ENCODE results near the gene ATP7A.
"Not testable (repeated sequence)": the region's sequence is repeated elsewhere in the genome, so short reads cannot be mapped to it uniquely, and the experiment has no call there.

Gene ATP7A

DNA sequence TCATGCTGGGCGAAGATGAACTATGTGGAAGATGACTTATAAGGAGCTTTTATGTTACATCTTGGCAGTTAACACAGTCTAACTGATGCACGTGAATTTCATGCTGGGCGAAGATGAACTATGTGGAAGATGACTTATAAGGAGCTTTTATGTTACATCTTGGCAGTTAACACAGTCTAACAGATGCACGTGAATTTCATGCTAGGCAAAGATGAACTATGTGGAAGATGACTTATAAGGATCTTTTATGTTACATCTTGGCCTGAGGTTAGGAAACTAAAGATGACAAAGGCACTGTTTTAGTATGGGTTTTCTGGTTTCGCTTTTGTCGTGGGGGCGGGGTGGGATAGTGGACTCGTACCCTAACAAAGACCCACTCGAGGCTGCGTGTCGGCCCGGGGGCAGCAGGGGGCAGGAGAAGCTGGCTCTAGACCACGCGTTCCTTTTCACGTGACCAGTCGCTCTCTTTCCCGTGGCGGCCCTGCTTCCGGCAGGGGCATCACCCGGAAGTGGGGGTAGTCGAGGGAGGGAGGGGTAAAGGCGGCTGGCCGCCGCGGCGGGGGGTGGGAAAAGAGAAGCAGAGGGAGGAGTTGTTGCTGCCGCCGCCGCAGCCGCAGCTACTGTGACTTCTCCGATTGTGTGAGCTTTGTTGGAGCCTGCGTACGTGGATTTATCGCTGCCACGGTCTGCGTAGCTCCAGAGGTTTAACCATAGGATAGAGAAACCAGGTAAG, at the start of gene ATP7A:
TSS of gene ATP7A (plus strand) at position 586 of the 733 bp plus-strand sequence. CDS start 60,949 bp downstream, outside the sequence.
- peak; percentile 87 for DNase-seq (ENCODE audit: low read depth)

DNA sequence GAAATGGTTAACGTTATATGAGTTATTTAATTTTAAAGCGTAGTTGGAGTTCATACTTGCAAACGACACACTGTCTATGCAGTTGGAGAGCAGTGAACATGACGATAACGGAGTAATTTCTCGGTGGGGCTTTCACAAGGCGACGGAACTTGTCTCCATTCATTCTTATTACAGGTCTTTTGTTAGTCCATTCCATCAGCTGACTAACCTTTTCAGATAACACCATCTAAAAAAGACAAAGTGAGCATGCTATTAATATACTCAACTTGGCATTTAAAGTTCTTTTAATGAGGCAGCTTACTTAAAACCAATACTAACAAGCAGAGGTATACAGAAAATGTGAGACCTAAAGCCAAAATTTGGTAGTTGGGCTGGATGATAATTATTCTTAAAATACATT, 35.1 kb upstream of the ATP7A start:
- no peak for DNase-seq (ENCODE audit: low read depth)

- not testable (repeated sequence) for DNase-seq (ENCODE audit: low read depth)
Measured at GRCh38 chrX:77881418-77881817, 29.1 kb upstream of the ATP7A start.

- no peak for DNase-seq (ENCODE audit: low read depth)
Measured at GRCh38 chrX:77892887-77893286, 17.6 kb upstream of the ATP7A start.

- DNase-seq (ENCODE audit: low read depth) = no peak
Measured at GRCh38 chrX:77893713-77894112, 16.8 kb upstream of the ATP7A start.

GRCh38 chrX:77894921-77895886, 15.3 kb upstream of the ATP7A start, which contains the start of gene MAGT1:
MAGT1 (minus strand) TSS chrX:77895435; CDS start chrX:77895410, 25 bp downstream.
- peak; percentile 96 for DNase-seq (ENCODE audit: low read depth)

GRCh38 chrX:77899081-77899828, 11.2 kb upstream of the ATP7A start, which contains the start of gene COX7B:
COX7B (plus strand) TSS chrX:77899468; CDS start chrX:77899554, 86 bp downstream.
- peak; percentile 94 for DNase-seq (ENCODE audit: low read depth)

DNA sequence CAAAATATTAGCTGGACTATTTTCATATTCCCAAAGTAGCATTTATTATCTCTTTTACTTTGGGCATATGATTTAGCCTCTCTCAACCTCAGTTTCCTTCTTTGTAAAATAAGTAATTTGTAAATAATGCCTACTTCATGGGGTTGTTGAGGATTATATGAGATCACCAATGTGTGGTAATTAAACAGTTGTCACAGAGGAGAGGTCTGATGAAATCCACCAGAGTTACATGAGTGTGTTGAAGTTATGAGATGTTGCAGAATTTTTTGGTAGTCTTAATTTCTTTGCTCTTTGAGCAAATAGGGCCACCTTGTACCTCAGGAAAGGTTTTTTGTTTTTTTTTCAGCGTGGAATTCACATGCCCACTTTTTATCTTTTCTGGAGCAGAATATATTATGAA, 9.8 kb upstream of the ATP7A start:
- DNase-seq (ENCODE audit: low read depth) = peak; percentile 9

DNA sequence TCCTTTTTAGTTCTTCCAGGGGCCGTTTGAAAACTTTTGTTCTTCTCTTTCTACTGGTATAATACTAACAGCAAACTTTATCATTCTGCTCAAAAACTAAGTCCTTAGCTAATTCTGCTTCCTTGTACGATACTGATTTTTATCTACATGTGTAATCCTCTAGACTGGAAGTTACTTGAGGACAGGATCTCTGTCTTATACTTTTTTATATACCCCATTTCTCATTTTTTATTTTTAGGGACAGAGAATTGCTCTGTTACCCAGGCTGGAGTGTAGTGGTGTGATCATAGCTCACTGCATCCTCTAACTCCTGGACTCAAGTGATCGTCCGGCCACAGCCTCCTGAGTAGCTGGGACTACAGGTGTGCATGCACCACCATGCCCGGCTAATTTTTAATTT, 9.0 kb upstream of the ATP7A start:
- no peak for DNase-seq (ENCODE audit: low read depth)

DNA sequence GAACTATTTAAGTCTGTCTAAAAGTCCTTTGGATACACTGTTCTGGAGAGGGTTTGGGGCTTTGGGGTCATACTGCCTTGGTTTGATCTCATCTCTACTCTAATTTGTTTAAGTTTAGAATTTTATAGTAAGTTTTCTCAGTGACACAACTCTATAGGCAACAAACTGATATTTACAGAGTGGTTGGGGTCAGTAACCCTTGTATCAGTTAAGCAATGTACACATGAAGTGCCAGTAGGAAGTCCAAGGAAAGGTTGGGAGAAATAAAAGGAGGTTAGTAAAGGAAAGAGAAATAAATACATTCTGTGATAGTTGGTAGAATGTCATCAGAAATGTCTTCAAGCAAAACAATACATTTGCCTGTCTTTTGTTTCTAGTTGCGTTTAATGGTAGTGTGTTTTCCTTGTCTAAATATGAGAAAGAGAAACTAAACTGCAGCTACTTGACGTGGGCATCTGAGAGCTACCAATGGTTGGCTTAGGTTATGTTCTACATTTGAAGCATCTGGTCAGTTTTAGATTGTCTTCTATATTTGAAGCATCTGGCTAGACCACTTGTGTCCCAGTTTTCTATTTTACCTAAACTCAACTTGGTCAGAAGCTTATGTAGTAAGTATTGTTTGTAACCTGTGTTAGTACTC, 6.9 kb downstream of the ATP7A start:
- no peak for DNase-seq (ENCODE audit: low read depth)

GRCh38 chrX:77918568-77918967, 8.1 kb downstream of the ATP7A start:
- peak; percentile 18 for DNase-seq (ENCODE audit: low read depth)

GRCh38 chrX:77919370-77919769, 8.9 kb downstream of the ATP7A start:
- DNase-seq (ENCODE audit: low read depth) = not testable (repeated sequence)

DNA sequence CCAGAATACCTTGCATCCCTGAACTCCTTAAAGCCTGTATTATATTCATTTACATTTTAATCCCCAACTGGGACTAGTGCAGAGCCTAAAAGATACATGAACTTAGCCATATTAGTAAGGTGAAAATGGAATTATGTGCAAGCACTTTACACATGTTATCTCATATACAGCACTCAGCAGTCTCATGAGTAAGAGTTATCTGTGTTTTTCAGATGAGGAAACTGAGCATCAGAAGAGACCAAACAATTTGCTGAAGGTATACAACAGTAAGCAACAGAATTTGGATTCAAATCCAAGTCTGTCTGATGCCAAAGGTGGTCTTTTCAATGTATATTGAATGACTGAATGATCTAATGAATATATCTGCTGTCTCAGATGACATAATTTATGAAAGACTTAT, 12.3 kb downstream of the ATP7A start:
- DNase-seq (ENCODE audit: low read depth) = no peak

GRCh38 chrX:77924320-77924859, 13.9 kb downstream of the ATP7A start:
- DNase-seq (ENCODE audit: low read depth) = no peak

GRCh38 chrX:77925764-77926163, 15.3 kb downstream of the ATP7A start:
- DNase-seq (ENCODE audit: low read depth) = no peak

DNA sequence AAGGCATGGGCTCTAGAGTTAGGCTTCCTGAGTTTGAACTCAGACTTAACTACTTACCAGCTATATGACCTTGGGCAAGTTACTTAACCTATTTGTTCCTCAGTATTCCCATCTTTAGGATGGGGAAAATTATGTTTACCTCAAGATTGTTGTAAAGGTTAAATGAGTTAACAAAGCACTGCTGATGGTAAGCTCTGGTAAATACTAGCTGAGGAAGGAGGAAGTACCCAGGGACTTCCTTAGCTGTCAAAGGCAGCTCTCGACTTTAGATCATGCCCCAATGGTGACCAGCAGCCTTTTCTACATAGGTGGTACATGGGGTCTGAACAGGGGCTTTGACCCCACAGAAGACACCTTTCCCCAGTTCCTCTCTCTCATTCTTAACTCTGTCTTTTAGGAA, 20.1 kb downstream of the ATP7A start:
- DNase-seq (ENCODE audit: low read depth) = no peak

- DNase-seq (ENCODE audit: low read depth) = no peak
Measured at GRCh38 chrX:77935886-77936285, 25.4 kb downstream of the ATP7A start.

DNA sequence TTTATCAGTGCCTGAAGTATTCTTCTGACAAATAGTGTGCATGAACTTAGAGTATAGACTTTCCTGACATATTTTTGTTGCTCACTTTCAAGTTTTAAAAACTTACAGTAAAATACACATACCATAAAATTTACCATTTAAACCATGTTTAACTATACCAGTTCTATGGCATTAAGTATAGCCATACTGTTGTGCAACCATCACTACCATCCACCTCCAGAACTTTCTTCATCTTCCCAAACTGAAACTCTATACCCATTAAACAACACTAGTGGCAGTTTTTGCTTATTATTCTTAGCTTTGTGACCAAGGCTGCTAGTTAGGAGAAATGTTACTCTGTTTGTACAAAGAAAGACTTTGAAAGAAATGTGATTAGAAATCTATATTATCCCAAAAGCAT, 25.8 kb downstream of the ATP7A start:
- DNase-seq (ENCODE audit: low read depth) = peak; percentile 22

GRCh38 chrX:77937291-77937690, 26.8 kb downstream of the ATP7A start:
- DNase-seq (ENCODE audit: low read depth) = peak; percentile 6

GRCh38 chrX:77938083-77938680, 27.7 kb downstream of the ATP7A start:
- no peak for DNase-seq (ENCODE audit: low read depth)

- DNase-seq (ENCODE audit: low read depth) = not testable (repeated sequence)
Measured at GRCh38 chrX:77945031-77945430, 34.5 kb downstream of the ATP7A start.
